Transverse colon (tissue), 3 donors: Measurements from ENCODE around the gene EXOC5.

Experiments used
- CTCF ChIP-seq, 5 experiments: fragments of 200-600 bp in 3 of 5; fragments of 450-650 bp in 2 of 5; sonication (generic) in 3 of 5; IDR thresholded peaks; 1 replicate in 2 of 5; 2 replicates in 3 of 5; pipeline ENCODE4 v1.5.1; 2016 to 2017; ENCODE audit warnings: antibody characterized with exemption in 5 of 5, inconsistent platforms in 3 of 5, mild to moderate bottlenecking in 2 of 5, moderate library complexity in 1 of 5
- EP300 ChIP-seq: sonication (generic); formaldehyde crosslinking; IDR thresholded peaks from one replicate; pipeline ENCODE4 v1.6.1; 2017; ENCODE audit warnings: antibody characterized with exemption, low read depth

- TF ChIP-seq CTCF (IDR thresholded peaks at IDR 0.05) (no peak), EP300 (no peak)
Measured at GRCh38 chr14:57227083-57227482, 41.6 kb downstream of the EXOC5 start.
